B cell (primary cell): ENCODE measurements around the gene FRYL. TPM values are rescaled to one million over a fixed set of nuclear protein-coding genes. Genes with fewer than 3 reads are reported as not detected.
"Not testable (repeated sequence)": the region's sequence is repeated elsewhere in the genome, so short reads cannot be mapped to it uniquely, and the experiment has no call there.

Experiments
- ATAC-seq: fragments of 200-7000 bp; cut with Tn5 transposase; one replicate; pipeline ENCODE4 v1.10.0; 2021; ENCODE audit warnings: low read depth, mild to moderate bottlenecking, moderate number of reproducible peaks, moderate library complexity
- CTCF ChIA-PET: fragments of 350-600 bp; sonication (Branson Sonifier 250); formaldehyde crosslinking; loops from one replicate; lab custom pipeline; 2021; ENCODE audit warnings: antibody characterized with exemption, inconsistent platforms; lab: Charles Lee
- POLR2A ChIA-PET: fragments of 350-600 bp; sonication (Branson Sonifier 250); formaldehyde crosslinking; loops from one replicate; lab custom pipeline; 2021; ENCODE audit warnings: antibody characterized with exemption; lab: Charles Lee
- DNase-seq: peaks from one replicate; pipeline ENCODE4 v3.0.0; 2013
- H2AFZ ChIP-seq: 2 replicates; pipeline ENCODE4 v1.6.1; 2012; ENCODE audit warnings: mild to moderate bottlenecking, low read depth, low read length; ENCODE audit not compliant: insufficient read depth, poor library complexity, severe bottlenecking
- H3K27ac ChIP-seq, 2 donors: 1 replicate in 1 of 2; 2 replicates in 1 of 2; pipeline ENCODE4 v1.5.1; 2012 to 2013; ENCODE audit warnings: low read length in 2 of 2, mild to moderate bottlenecking in 2 of 2, moderate library complexity in 1 of 2
- H3K27me3 ChIP-seq, 4 experiments: fragments of 200-600 bp in 1 of 4; sonication (generic) in 1 of 4; replicated peaks in 1 of 4; 1 replicate in 2 of 4; 2 replicates in 2 of 4; pipeline versions ENCODE4 v1.6.1 to v1.7.0; 2013 to 2016; ENCODE audit warnings: low read length in 3 of 4, mild to moderate bottlenecking in 2 of 4, mixed read lengths in 1 of 4, moderate library complexity in 1 of 4; ENCODE audit not compliant: insufficient read depth in 4 of 4, control insufficient read depth in 3 of 4; ENCODE audit errors: control extremely low read depth in 1 of 4
- H3K36me3 ChIP-seq, 2 experiments: replicated peaks in 1 of 2; 1 replicate in 1 of 2; 2 replicates in 1 of 2; pipeline versions ENCODE4 v1.6.1 to v1.7.1; 2013; ENCODE audit warnings: low read length in 1 of 2; ENCODE audit not compliant: insufficient read depth in 2 of 2, control insufficient read depth in 1 of 2; ENCODE audit errors: control extremely low read depth in 1 of 2, extremely low read depth in 1 of 2
- H3K4me1 ChIP-seq, 2 donors: fragments of 200-600 bp in 1 of 2; sonication (generic) in 1 of 2; 1 replicate in 1 of 2; 2 replicates in 1 of 2; pipeline versions ENCODE4 v1.5.1 to v1.6.1; 2013 to 2017; ENCODE audit warnings: low read length in 2 of 2; ENCODE audit not compliant: control insufficient read depth in 2 of 2, insufficient read depth in 2 of 2
- H3K4me2 ChIP-seq: replicated peaks from 2 replicates; pipeline ENCODE3; 2012; ENCODE audit warnings: mild to moderate bottlenecking, low read depth, low read length; ENCODE audit not compliant: poor library complexity, severe bottlenecking
- H3K4me3 ChIP-seq, 5 experiments: fragments of 200-600 bp in 1 of 5; sonication (generic) in 1 of 5; 1 replicate in 3 of 5; 2 replicates in 2 of 5; pipeline versions ENCODE4 v1.5.1 to v1.7.0; 2011 to 2016; ENCODE audit warnings: low read length in 4 of 5, mild to moderate bottlenecking in 4 of 5, low read depth in 2 of 5, control low read depth in 1 of 5, moderate library complexity in 1 of 5; ENCODE audit not compliant: insufficient read depth in 1 of 5; ENCODE audit errors: control extremely low read depth in 1 of 5, extremely low read depth in 1 of 5
- H3K79me2 ChIP-seq: fragments of 200-600 bp; sonication (generic); one replicate; pipeline ENCODE4 v1.6.0; 2016; ENCODE audit warnings: low read length; ENCODE audit not compliant: control insufficient read depth, insufficient read depth
- H3K9ac ChIP-seq: fragments of 200-600 bp; sonication (generic); 2 replicates; pipeline ENCODE4 v1.6.1; 2017; ENCODE audit warnings: mild to moderate bottlenecking, low read length, moderate library complexity
- H3K9me3 ChIP-seq, 3 donors: one replicate each; pipeline versions ENCODE4 v1.6.1 to v1.7.1; 2013; ENCODE audit warnings: low read length in 2 of 3; ENCODE audit not compliant: control insufficient read depth in 2 of 3, insufficient read depth in 1 of 3; ENCODE audit errors: control extremely low read depth in 1 of 3
- H4K20me1 ChIP-seq: 2 replicates; pipeline ENCODE4 v1.6.0; 2012; ENCODE audit warnings: mild to moderate bottlenecking, low read length; ENCODE audit not compliant: insufficient read depth, control insufficient read depth, poor library complexity, severe bottlenecking
- H3K27ac Mint-ChIP-seq: one replicate; pipeline ENCODE4 v1.8.0; 2021; ENCODE audit warnings: mixed read lengths
- H3K27me3 Mint-ChIP-seq: one replicate; pipeline ENCODE4 v1.8.0; 2021; ENCODE audit warnings: mixed read lengths
- H3K4me1 Mint-ChIP-seq: one replicate; pipeline ENCODE4 v1.8.0; 2021; ENCODE audit warnings: mixed read lengths
- H3K4me3 Mint-ChIP-seq: one replicate; pipeline ENCODE4 v1.8.0; 2021; ENCODE audit warnings: mixed read lengths
- H3K9me3 Mint-ChIP-seq: one replicate; pipeline ENCODE4 v1.8.0; 2022; ENCODE audit warnings: mixed read lengths; ENCODE audit not compliant: insufficient read depth
- CTCF ChIP-seq: fragments of 200-600 bp; IDR thresholded peaks from one replicate; pipeline ENCODE4 v1.8.0; 2022; ENCODE audit warnings: antibody characterized with exemption, mild to moderate bottlenecking
- EZH2 ChIP-seq: IDR thresholded peaks from 2 replicates; pipeline ENCODE4 v1.6.1; 2012; ENCODE audit warnings: borderline replicate concordance, low read depth, mild to moderate bottlenecking, moderate library complexity, low read length; ENCODE audit not compliant: insufficient read depth, poor library complexity, severe bottlenecking
- WGBS: methylation state at CpG from one replicate; pipeline ENCODE4 v1.1.5; 2013; ENCODE audit warnings: missing lambda C conversion rate; ENCODE audit not compliant: insufficient coverage; 5-methylcytosine and 5-hydroxymethylcytosine counted together
- intact Hi-C: fragments of 100-400 bp; cut with micrococcal nuclease; formaldehyde crosslinking; loops from one replicate; pipeline ENCODE4 v1.10.0; 2022
- polyA plus RNA-seq: library from polyadenylated mRNA; depleted of rRNA; stranded (reverse); fragments of >200 nt; gene quantifications from 2 replicates; pipeline ENCODE4 v1.2.3, GENCODE V29; 2012
- total RNA-seq, 2 donors: library from RNA; stranded (reverse); fragments of 120-200 nt in 1 of 2; gene quantifications; 1 replicate in 1 of 2; 2 replicates in 1 of 2; pipeline versions ENCODE4 v1.2.3 to v1.2.4, GENCODE V29; 2013 to 2022

The FRYL gene
- total and polyA plus RNA-seq, 2 donors (not counting 1 experiment from before 2014, with no cell fraction given): 15.5 to 138 TPM

- no peaks in the 10 kb centered on the region for H3K27me3 ChIP-seq
- ATAC-seq (no peak), DNase-seq (no peak)
- H3K9me3 Mint-ChIP-seq: no peaks in the 10 kb centered on the region
- H3K9me3 ChIP-seq: no peaks in the 10 kb centered on the region
- H3K27me3 Mint-ChIP-seq: no peaks in the 10 kb centered on the region
- POLR2A ChIA-PET: no interaction called here
- H4K20me1 ChIP-seq: peaks cover 13% of the 10 kb centered on the region
- intact Hi-C loops: loop anchor here (10.0 kb wide), 1 partner anchor 45 kb away; no protein-coding TSS in a partner anchor
- peaks cover 27% of the 10 kb centered on the region for H3K4me1 Mint-ChIP-seq
- no peak overlapping the region for H3K27ac Mint-ChIP-seq
- H3K27ac ChIP-seq: no peak overlapping the region
- H3K4me1 ChIP-seq: peaks cover 9 to 17% of the 10 kb centered on the region in 2 donors
- H3K4me2 ChIP-seq: no peak overlapping the region
- no peaks in the 10 kb centered on the region for H3K36me3 ChIP-seq
- no peak overlapping the region for H3K4me3 Mint-ChIP-seq
- no peak overlapping the region for H3K9ac ChIP-seq
- no CpG with 5 or more reads among the region's 3 CpGs for WGBS
- CTCF ChIA-PET: interaction anchor here (1.6 kb wide), 1 partner anchor 61 kb away, joined by 3 read pairs; no protein-coding TSS in a partner anchor
- no peak overlapping the region for H2AFZ ChIP-seq
- TF ChIP-seq EZH2: no peak
- no peak for TF ChIP-seq CTCF
- peaks cover 32% of the 10 kb centered on the region for H3K79me2 ChIP-seq
- no peak overlapping the region for H3K4me3 ChIP-seq
Observed at GRCh38 chr4:48639807-48640206, 140.3 kb downstream of the FRYL start.

GRCh38 chr4:48638586-48638985 lies 141.5 kb downstream of the FRYL start:
- H3K9ac ChIP-seq, H2AFZ ChIP-seq, H3K4me3 Mint-ChIP-seq, H3K4me2 ChIP-seq, H3K27ac Mint-ChIP-seq, H3K9me3 ChIP-seq, ATAC-seq, H3K27me3 Mint-ChIP-seq, DNase-seq, POLR2A ChIA-PET, H3K4me3 ChIP-seq, CTCF ChIA-PET, H3K27me3 ChIP-seq, H3K9me3 Mint-ChIP-seq, H3K27ac ChIP-seq, H3K36me3 ChIP-seq: not testable (repeated sequence)
- no CpG with 5 or more reads among the region's 5 CpGs for WGBS
- H3K4me1 Mint-ChIP-seq: peaks cover 27% of the 10 kb centered on the region
- H4K20me1 ChIP-seq: peaks cover 13% of the 10 kb centered on the region
- intact Hi-C loops: loop anchor here (10.0 kb wide), 1 partner anchor 46 kb away; no protein-coding TSS in a partner anchor
- peaks cover 32% of the 10 kb centered on the region for H3K79me2 ChIP-seq
- peaks cover 9 to 20% of the 10 kb centered on the region in 2 donors for H3K4me1 ChIP-seq
